RWPE1 (cell line): ENCODE measurements around the gene MIPOL1.

ENCODE experiments used
- CTCF ChIA-PET: fragments of 350-600 bp; sonication (Branson Sonifier 250); formaldehyde crosslinking; extraction: SDS; loops from one replicate; lab custom pipeline; 2021; lab: Yijun Ruan, JAX
- POLR2A ChIA-PET: fragments of 400-600 bp; formaldehyde crosslinking; extraction: SDS; loops from one replicate; lab custom pipeline; 2020; ENCODE audit warnings: antibody characterized with exemption; ENCODE audit not compliant: low non-redundant PET; lab: Yijun Ruan, JAX
- DNase-seq: peaks from one replicate; pipeline ENCODE4 v3.0.0; 2012; ENCODE audit warnings: low spot score
- H3K27ac ChIP-seq: fragments of 450-650 bp; 2 replicates; pipeline ENCODE4 v1.5.1; 2017
- CTCF ChIP-seq: fragments of 450-650 bp; conservative IDR thresholded peaks from 2 replicates; pipeline ENCODE4 v1.5.1; 2017; ENCODE audit warnings: low read depth, mild to moderate bottlenecking

MIPOL1 gene

GRCh38 chr14:37401093-37401492 lies 203.4 kb downstream of the MIPOL1 start:
- no peak for DNase-seq
- ChIA-PET CTCF (no interaction called here), POLR2A (no interaction called here)
- no peak overlapping the region for H3K27ac ChIP-seq
- no peak for TF ChIP-seq CTCF

- no peak for TF ChIP-seq CTCF
- ChIA-PET POLR2A (no interaction called here), CTCF (no interaction called here)
- H3K27ac ChIP-seq, result no peak overlapping the region
- no peak for DNase-seq
Measured at GRCh38 chr14:37403626-37404025, 205.9 kb downstream of the MIPOL1 start.

- CTCF ChIA-PET, result no interaction called here
- no peak overlapping the region for H3K27ac ChIP-seq
- POLR2A ChIA-PET, result no interaction called here
Measured at GRCh38 chr14:37406095-37406494, 208.4 kb downstream of the MIPOL1 start.

GRCh38 chr14:37411079-37411735 lies 213.5 kb downstream of the MIPOL1 start:
- DNase-seq, result no peak
- ChIA-PET POLR2A (no interaction called here), CTCF (interaction anchor here (0.6 to 0.8 kb wide), 3 partner anchors 15 to 454 kb away, joined by 3 to 7 read pairs (median 5); no protein-coding TSS in a partner anchor)
- no peak for TF ChIP-seq CTCF
- H3K27ac ChIP-seq, result no peak overlapping the region

More at GRCh38 chr14:37406095-37406494, 208.4 kb downstream of the MIPOL1 start:
- no peak for TF ChIP-seq CTCF
- no peak for DNase-seq

GRCh38 chr14:37413050-37413449 lies 215.3 kb downstream of the MIPOL1 start:
- ChIA-PET POLR2A (no interaction called here), CTCF (no interaction called here)
- H3K27ac ChIP-seq, result no peak overlapping the region
- no peak for DNase-seq
- TF ChIP-seq CTCF, result no peak

- ChIA-PET POLR2A (no interaction called here), CTCF (no interaction called here)
- no peak for DNase-seq
- H3K27ac ChIP-seq, result no peak overlapping the region
- TF ChIP-seq CTCF, result no peak
Measured at GRCh38 chr14:37413504-37414003, 215.8 kb downstream of the MIPOL1 start.
